GM18517 (cell line): Measurements from ENCODE around the gene ROBO1.
"Not testable (repeated sequence)": the region's sequence is repeated elsewhere in the genome, so short reads cannot be mapped to it uniquely, and the experiment has no call there.

ENCODE experiments used
- ATAC-seq: cut with Tn5 transposase; IDR thresholded peaks from one replicate; pipeline ENCODE4 v1.9.1; 2021; ENCODE audit warnings: mild to moderate bottlenecking, moderate library complexity; ENCODE audit not compliant: unreplicated experiment

The ROBO1 gene

GRCh38 chr3:79558943-79559342, 208.9 kb downstream of the ROBO1 start:
- ATAC-seq = no peak

GRCh38 chr3:79555655-79556054, 212.1 kb downstream of the ROBO1 start:
- ATAC-seq = no peak

- ATAC-seq = no peak
These were observed 215.8 kb downstream of the ROBO1 start for GRCh38 chr3:79551997-79552396.

GRCh38 chr3:79551321-79551892, 216.4 kb downstream of the ROBO1 start:
- ATAC-seq = no peak

- ATAC-seq = no peak
These were observed 224.4 kb downstream of the ROBO1 start for GRCh38 chr3:79543218-79543982.

- no peak for ATAC-seq
These were observed 233.1 kb downstream of the ROBO1 start for GRCh38 chr3:79534727-79535126.

- no peak for ATAC-seq
These were observed 236.1 kb downstream of the ROBO1 start for GRCh38 chr3:79531566-79532295.

- peak; percentile 68 for ATAC-seq
These were observed 246.5 kb downstream of the ROBO1 start for GRCh38 chr3:79521221-79521848.

GRCh38 chr3:79517766-79518413, 249.9 kb downstream of the ROBO1 start:
- ATAC-seq = no peak

- ATAC-seq = no peak
These were observed 251.0 kb downstream of the ROBO1 start for GRCh38 chr3:79516795-79517194.

- no peak for ATAC-seq
These were observed 252.7 kb downstream of the ROBO1 start for GRCh38 chr3:79515072-79515471.

- ATAC-seq = no peak
These were observed 253.7 kb downstream of the ROBO1 start for GRCh38 chr3:79514069-79514468.

- ATAC-seq = no peak
These were observed 261.0 kb downstream of the ROBO1 start for GRCh38 chr3:79506751-79507150.

GRCh38 chr3:79502216-79502681, 265.5 kb downstream of the ROBO1 start:
- not testable (repeated sequence) for ATAC-seq

GRCh38 chr3:79497447-79498111, 270.2 kb downstream of the ROBO1 start:
- no peak for ATAC-seq

- ATAC-seq = no peak
These were observed 276.7 kb downstream of the ROBO1 start for GRCh38 chr3:79491029-79491641.

GRCh38 chr3:79490165-79491028, 277.4 kb downstream of the ROBO1 start:
- no peak for ATAC-seq

- no peak for ATAC-seq
These were observed 279.4 kb downstream of the ROBO1 start for GRCh38 chr3:79488407-79488806.

- ATAC-seq = no peak
These were observed 287.1 kb downstream of the ROBO1 start for GRCh38 chr3:79480746-79481145.
